ENCODE measurements around the gene TMEM131. TPM values are rescaled to one million over a fixed set of nuclear protein-coding genes. Genes with fewer than 3 reads are reported as not detected.

Gene TMEM131
- total RNA-seq, 1 donor from 2014 or later = 52.9 TPM

DNA sequence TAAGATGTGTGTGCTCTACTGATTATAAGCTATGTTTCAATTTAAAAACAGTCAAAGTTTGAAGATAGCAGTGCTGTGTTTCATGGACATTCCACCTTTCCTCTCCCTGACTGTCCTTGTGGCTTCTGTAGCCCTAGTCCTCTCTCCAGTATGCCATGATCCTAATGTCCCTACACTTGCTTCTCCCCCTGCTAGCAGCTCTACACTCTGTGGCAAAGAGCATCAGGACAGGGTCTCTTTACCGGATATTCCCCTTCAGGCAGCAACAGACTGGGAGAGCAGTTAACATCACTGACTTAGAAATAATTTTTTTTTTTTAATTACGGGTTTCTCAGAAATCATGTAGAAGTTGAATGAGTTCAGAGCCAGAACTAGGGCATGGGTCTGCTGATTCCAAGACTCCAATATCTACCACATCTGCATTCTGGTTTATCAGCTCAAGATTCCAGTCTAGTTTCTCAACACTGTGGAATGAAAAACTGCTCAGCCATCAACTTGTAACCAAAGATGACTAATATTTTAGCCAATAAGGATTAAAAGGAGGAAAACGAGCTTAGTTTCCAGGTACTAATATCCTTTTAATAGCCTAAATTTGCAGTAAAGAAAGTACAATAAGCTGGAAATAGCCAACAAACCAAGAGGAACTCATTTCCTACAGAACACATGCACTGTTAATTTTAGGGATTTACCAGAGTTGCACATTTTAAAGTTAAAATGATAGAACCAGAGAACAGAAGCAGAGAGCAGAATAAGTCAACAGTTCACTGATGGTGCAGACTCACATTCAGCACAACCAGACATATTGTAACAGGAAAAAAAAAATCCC is 45.2 kb downstream of the TMEM131 start:
- TF ChIP-seq, protein P1, sequence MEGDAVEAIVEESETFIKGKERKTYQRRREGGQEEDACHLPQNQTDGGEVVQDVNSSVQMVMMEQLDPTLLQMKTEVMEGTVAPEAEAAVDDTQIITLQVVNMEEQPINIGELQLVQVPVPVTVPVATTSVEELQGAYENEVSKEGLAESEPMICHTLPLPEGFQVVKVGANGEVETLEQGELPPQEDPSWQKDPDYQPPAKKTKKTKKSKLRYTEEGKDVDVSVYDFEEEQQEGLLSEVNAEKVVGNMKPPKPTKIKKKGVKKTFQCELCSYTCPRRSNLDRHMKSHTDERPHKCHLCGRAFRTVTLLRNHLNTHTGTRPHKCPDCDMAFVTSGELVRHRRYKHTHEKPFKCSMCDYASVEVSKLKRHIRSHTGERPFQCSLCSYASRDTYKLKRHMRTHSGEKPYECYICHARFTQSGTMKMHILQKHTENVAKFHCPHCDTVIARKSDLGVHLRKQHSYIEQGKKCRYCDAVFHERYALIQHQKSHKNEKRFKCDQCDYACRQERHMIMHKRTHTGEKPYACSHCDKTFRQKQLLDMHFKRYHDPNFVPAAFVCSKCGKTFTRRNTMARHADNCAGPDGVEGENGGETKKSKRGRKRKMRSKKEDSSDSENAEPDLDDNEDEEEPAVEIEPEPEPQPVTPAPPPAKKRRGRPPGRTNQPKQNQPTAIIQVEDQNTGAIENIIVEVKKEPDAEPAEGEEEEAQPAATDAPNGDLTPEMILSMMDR (IDR thresholded peaks at IDR 0.05; ENCODE audit: unreplicated experiment) = no peak
- H3K4me1 Mint-ChIP-seq = peaks cover 17% of the 10 kb centered on the region
- H3K27me3 Mint-ChIP-seq (ENCODE audit: low read depth) = no peaks in the 10 kb centered on the region
- no peak for DNase-seq (ENCODE audit: low spot score in 2 of 2, unreplicated experiment in 2 of 2)
- peak overlapping the region; percentile 75 for H3K27ac Mint-ChIP-seq
- no peak overlapping the region for H3K4me3 Mint-ChIP-seq
- H3K9me3 Mint-ChIP-seq = no peaks in the 10 kb centered on the region
- peaks cover 7% of the 10 kb centered on the region for H3K36me3 Mint-ChIP-seq

DNA sequence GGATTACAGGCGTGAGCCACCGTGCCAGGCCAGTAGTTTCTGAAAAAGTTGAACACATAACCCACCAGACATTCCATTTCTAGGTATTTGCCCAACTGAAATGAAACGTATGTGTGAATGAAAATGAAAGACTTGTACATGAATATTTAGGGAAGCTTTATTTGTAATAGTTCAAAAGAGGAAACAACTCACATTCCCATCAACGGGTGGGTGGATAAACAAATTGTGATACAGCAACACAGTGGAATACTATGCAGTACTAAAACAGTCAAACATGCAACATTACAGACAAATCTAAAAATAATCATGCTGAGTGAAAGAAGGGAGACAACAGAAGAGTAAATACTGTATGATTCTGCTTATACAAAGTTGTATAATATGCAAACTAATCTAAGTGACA is 46.8 kb downstream of the TMEM131 start:
- DNase-seq (ENCODE audit: low spot score in 2 of 2, unreplicated experiment in 2 of 2) = no peak

DNA sequence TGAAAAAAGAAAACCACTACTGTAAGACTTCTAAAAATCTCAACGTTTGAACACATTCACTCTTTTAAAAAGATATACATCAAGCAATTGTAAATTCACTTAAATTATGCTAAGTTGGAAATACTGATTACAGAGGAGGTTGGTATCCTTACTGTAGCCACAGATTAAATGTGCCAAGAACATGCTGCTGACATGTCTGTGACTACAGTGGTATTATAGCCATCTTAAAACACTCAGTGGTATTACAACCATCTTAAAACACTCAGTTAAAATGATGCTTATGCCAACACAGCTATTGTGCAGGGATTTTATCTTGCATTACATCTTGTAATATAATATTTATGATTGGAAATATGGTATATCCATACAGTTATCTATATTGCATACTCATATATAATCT is 50.0 kb downstream of the TMEM131 start:
- H3K4me1 Mint-ChIP-seq = peaks cover 18% of the 10 kb centered on the region
- peaks cover 10% of the 10 kb centered on the region for H3K9me3 Mint-ChIP-seq
- no peaks in the 10 kb centered on the region for H3K27me3 Mint-ChIP-seq (ENCODE audit: low read depth)
- no peak overlapping the region for H3K4me3 Mint-ChIP-seq
- no peak overlapping the region for H3K27ac Mint-ChIP-seq
- TF ChIP-seq, protein P1 (IDR thresholded peaks at IDR 0.05; ENCODE audit: unreplicated experiment) = no peak
- no peak for DNase-seq (ENCODE audit: low spot score in 2 of 2, unreplicated experiment in 2 of 2)
- peaks cover 18% of the 10 kb centered on the region for H3K36me3 Mint-ChIP-seq

More for the DNA sequence above, 46.8 kb downstream of the TMEM131 start:
- TF ChIP-seq, protein P1 (IDR thresholded peaks at IDR 0.05; ENCODE audit: unreplicated experiment) = no peak
- Mint-ChIP-seq H3K9me3 (no peaks in the 10 kb centered on the region), H3K36me3 (peaks cover 8% of the 10 kb centered on the region), H3K27ac (no peak overlapping the region), H3K4me3 (no peak overlapping the region), H3K4me1 (peaks cover 29% of the 10 kb centered on the region), H3K27me3 (ENCODE audit: low read depth) (no peaks in the 10 kb centered on the region)

DNA sequence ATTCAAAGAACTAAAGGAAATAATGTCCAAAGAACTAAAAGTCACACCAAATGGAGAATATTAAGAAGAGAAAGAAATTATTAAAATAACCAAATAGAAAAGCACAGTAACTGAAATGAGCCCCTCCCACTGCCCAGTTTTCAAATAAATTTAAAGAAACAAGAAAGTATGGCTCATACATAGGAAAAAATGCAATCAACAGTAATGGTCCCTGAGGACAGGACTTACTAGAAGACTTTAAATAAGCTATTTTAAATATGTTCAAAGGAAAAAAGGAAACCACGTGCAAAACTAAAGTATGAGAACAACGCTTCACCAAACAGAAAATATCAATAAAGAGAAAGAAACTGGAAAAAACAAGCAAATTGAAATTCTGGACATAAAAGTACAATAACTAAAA is 58.9 kb downstream of the TMEM131 start:
- peaks cover 34% of the 10 kb centered on the region for H3K9me3 Mint-ChIP-seq
- peaks cover 24% of the 10 kb centered on the region for H3K36me3 Mint-ChIP-seq
- no peak for DNase-seq (ENCODE audit: low spot score in 2 of 2, unreplicated experiment in 2 of 2)
- H3K4me3 Mint-ChIP-seq = no peak overlapping the region
- no peak overlapping the region for H3K27ac Mint-ChIP-seq
- TF ChIP-seq, protein P1 (IDR thresholded peaks at IDR 0.05; ENCODE audit: unreplicated experiment) = no peak
- H3K4me1 Mint-ChIP-seq = peaks cover 39% of the 10 kb centered on the region
- H3K27me3 Mint-ChIP-seq (ENCODE audit: low read depth) = no peaks in the 10 kb centered on the region

DNA sequence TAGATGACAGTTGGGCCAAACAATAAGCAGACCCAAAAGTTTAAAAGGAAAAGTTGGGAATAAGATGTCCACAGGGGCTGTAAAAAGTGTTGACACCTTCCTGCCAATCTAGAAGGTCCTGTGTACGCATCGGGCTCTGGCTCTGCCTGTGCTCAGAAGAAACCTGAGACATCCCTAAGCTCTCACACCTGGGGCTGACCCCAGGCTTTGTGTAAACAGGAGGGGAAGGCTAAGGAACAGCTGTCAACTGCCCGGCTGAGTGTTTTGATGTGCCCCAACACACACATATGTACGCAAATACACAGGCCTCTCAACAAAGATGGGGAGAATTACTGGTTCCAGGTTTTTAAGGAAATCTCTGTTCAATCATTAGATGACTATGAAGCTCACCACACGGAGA is 59.5 kb downstream of the TMEM131 start:
- no peak for DNase-seq (ENCODE audit: low spot score in 2 of 2, unreplicated experiment in 2 of 2)
- peaks cover 39% of the 10 kb centered on the region for H3K4me1 Mint-ChIP-seq
- H3K36me3 Mint-ChIP-seq = peaks cover 19% of the 10 kb centered on the region
- no peaks in the 10 kb centered on the region for H3K27me3 Mint-ChIP-seq (ENCODE audit: low read depth)
- peaks cover 29% of the 10 kb centered on the region for H3K9me3 Mint-ChIP-seq
- H3K27ac Mint-ChIP-seq = peak overlapping the region; percentile 54
- no peak overlapping the region for H3K4me3 Mint-ChIP-seq
- TF ChIP-seq, protein P1 (IDR thresholded peaks at IDR 0.05; ENCODE audit: unreplicated experiment) = no peak

Measured in mesothelial cell of epicardium (in vitro differentiated cells).